ENCODE measurements around the gene APBB1IP.

- TF ChIP-seq CTCF (IDR thresholded peaks at IDR 0.05) = no peak
- TF ChIP-seq EZH2 (IDR thresholded peaks at IDR 0.05; ENCODE audit: borderline replicate concordance, insufficient read depth, low read depth, low read length, poor library complexity, severe bottlenecking) = no peak
Measured at GRCh38 chr10:26441491-26442214, 3.5 kb downstream of the APBB1IP start.

All from B cell (primary cell).